ENCODE data around the gene SH3BP1.

GRCh38 chr22:37654563-37655251 is 15.2 kb downstream of the SH3BP1 start:
- TF ChIP-seq POLR2A (IDR thresholded peaks at IDR 0.05; ENCODE audit: low read depth, low read length) (no peak), TAF1 (IDR thresholded peaks at IDR 0.05; ENCODE audit: borderline replicate concordance, low read depth, low read length) (no peak), POLR2AphosphoS5 (IDR thresholded peaks at IDR 0.05; ENCODE audit: low read depth, low read length) (no peak)

Data from GM12892 (cell line).